Islet precursor cell (in vitro differentiated cells): ENCODE data around the gene LEF1.
A peak's percentile ranks its signal among the peaks of the same experiment; 100 is the strongest.
"Not testable (repeated sequence)": the region's sequence is repeated elsewhere in the genome, so short reads cannot be mapped to it uniquely, and the experiment has no call there.

Source experiments
- DNase-seq: peaks from one replicate; pipeline ENCODE4 v3.0.0-alpha.2; 2018

LEF1 gene

DNA sequence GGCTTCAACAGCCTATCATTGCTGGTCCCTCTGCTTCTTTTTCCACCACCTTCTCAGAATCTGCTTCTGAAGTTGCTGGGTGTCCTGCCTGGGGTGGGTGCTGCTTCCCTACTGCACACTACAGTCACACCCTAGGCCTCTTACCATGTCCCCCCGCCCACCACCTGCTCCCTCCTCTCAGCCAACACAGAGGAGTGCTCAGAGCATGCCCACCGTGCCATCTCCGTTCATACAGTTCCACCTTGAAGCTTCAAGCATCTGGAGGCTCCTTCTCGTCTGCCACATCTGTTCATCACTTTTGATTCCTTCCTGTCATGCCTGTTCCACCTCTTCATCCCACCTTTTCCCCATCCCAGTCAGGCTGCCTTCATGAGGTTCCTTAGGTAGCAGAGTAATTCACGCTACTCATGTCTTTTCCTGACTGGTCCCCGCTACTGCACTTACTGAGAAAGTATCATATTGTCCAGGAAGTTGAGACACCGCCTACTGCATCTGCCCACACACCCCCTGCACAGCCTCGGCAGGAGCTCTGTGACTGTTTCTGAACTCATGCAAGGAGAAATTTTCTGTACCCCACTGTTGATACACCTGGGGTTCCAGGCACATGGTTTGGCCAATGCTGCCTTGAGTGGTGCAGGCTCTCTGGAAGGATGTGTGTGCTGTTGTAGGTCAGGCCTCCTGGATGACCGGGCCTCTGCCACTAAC lies 139.6 kb downstream of the LEF1 start:
- no peak for DNase-seq

GRCh38 chr4:108024878-108025165 lies 143.9 kb downstream of the LEF1 start:
- no peak for DNase-seq

DNA sequence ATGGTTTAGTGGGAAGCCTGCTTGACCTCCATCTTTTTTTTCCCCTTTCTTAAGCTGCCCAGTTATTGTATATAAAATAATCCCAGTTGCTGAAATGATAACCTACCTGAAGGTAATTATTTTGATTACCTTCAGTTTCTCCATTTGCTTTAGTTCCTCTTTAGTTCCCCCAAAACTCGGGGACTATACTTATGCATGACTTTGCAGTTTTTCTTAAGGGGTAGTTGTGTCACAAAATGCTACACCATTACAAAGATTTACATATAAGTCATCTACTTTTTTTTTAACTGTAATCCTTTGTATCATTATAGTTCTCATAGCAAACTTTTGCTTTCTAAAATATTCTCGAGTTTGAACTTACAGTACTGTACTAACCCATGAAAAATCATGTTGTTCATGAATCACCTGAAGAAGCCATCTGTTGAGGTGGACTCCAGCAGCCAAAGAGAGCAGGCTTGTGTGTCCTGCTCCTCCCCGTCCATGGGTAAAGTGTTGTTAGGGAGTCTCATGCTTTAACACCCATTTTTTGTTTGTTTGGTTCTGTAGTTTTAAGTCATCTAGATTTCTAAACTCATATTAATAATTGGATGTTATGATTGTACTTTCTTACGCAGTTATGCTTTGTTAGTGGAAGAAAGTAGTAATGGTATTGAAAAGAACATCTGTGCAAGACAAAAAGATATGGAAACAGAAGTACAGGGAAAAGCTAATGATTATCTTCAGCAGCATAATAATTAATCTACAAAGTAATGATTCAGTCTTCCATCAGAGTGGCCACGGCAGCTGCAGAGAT lies 144.5 kb downstream of the LEF1 start:
- no peak for DNase-seq

DNA sequence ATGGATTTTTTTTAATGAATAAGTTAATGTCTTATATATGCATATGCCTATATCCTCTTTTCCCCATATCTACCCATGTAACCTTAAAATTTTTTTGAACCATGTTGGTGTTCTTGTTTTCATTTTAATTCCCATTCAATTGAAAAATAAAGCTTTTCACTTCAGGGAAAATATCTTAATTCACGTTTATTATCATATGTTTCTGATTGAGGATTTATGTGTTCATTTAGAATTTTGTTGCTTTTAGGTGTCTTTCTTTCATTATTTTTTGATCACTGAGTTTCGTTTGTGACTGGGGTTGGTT lies 149.9 kb downstream of the LEF1 start:
- DNase-seq, result no peak

GRCh38 chr4:108018040-108018883 lies 150.5 kb downstream of the LEF1 start:
- peak; percentile 89 for DNase-seq

- DNase-seq, result no peak
These were observed 154.8 kb downstream of the LEF1 start for GRCh38 chr4:108013955-108014354.

GRCh38 chr4:108013327-108013726 lies 155.4 kb downstream of the LEF1 start:
- DNase-seq, result no peak

DNA sequence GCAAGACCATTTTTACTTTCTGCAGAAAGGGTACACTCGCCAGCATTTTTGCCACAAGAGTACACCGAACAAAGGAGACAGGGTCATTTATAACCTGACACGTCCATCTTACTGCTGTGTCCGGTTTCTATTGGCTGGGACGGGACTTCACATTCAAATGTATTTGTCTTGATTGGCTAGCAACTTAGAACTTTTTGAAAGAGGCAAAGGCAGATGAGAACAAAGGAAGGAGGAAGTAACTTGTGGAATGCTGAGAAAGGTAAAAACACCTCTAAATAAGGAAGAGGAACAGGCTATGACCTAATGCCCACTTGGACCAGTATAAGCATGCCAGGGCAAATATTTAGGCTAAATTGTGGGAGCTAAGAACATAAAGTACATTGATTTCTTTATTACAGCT lies 156.3 kb downstream of the LEF1 start:
- DNase-seq, result not testable (repeated sequence)

DNA sequence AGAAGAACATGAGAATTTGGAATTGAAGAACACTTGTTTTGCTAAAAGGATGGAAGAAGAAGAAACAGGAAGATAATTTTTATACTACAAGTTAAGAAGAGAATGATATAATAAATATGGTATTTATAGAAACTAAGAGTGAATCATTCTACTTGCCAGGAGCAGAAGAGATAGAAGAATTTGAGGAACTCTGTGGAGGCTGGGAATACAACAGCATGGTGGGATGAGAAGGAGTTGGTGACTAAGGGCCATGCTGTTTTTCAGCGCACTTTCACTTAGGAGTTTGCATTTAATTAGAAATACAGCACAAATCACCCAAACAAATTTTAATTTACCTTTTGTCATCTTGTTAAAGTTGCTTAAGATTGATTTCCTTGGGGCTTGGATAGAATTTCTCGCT lies 158.6 kb downstream of the LEF1 start:
- DNase-seq, result no peak

DNA sequence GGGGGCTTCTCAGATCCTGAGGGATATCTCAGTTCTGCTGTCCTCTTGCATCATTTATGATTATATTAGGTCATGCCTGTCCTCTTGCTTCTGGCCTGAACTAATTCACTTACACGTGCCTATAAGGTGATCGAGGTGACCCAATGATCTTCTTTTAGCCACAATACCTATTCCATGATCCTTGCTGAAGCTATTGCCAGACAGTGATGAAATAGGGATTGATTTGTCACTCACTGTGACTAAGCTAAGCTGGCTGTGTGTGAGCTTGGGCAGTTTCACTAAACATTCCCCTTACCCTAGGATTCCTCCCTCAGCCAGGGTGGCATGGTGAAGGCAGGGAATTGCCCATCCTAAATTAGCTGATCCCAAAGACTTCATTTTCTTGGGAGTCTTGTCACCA lies 160.0 kb downstream of the LEF1 start:
- no peak for DNase-seq

DNA sequence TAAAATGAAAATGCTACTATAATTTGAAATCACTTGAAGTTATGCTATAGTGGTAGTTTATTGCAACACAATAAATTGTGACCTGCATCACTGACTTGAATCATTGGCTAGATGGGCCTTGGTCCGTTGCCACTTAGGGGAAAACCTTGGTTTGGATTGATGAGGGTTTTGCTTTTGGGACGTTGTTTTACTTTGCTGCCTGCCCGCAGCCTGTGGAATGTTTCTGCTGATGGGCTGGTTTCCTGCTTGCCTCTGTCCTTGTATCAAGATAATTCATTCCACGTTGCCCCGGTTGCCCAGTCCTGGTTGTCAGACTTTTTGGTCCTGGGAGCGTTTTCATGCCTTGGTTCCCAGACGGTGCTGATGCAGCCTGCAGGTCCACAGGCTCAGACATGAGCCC lies 160.7 kb downstream of the LEF1 start:
- no peak for DNase-seq

GRCh38 chr4:108006361-108006760 lies 162.4 kb downstream of the LEF1 start:
- DNase-seq, result no peak

GRCh38 chr4:108005807-108006206 lies 162.9 kb downstream of the LEF1 start:
- DNase-seq, result no peak

DNA sequence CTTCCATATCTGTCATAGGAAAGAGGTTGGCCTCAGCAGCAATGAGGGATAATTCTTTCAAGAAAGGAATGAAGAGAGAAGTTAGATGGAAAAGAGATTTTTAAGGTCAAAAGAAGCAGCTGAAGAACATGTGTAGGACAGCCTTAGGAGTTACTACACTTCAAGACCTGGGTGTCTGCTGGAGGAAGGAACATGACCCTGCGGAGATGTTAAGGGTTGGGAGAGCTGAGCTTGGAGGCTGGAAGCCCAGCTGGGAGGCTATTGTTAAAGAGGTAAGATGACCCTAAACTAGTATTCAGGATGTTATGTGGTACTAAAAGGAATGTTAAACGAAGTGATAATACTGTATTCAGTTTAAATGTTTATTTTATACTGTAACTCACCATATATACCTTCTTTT lies 164.1 kb downstream of the LEF1 start:
- DNase-seq, result no peak

DNA sequence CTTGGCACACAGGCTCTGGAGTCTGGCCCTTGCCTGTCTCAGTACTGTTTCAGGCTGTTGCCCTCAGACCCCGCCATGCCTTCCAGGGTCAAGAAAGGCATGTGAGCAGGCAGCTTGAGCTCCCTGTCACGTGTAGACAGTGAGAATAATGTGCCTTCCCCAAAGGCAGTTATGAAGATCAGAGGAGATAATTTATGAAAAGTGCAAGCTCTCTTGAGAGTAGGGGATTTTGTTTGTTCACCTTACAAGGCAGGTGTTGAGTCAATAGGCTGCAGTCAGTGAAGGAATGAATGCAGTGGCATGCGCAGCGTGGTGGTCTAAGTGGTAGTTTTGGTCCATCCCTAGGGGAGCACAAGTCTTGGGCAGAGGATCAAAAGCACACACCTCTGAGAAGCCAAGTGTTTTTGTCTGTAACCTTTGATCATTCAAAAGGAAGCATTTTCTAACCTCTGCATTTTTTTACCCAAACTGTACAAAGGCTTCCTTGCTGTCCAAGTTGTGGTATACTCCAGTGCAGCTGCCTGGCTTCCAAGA lies 164.7 kb downstream of the LEF1 start:
- DNase-seq, result no peak

GRCh38 chr4:108001540-108002135 lies 167.1 kb downstream of the LEF1 start:
- no peak for DNase-seq

GRCh38 chr4:107999932-108000539 lies 168.7 kb downstream of the LEF1 start:
- DNase-seq, result no peak

DNA sequence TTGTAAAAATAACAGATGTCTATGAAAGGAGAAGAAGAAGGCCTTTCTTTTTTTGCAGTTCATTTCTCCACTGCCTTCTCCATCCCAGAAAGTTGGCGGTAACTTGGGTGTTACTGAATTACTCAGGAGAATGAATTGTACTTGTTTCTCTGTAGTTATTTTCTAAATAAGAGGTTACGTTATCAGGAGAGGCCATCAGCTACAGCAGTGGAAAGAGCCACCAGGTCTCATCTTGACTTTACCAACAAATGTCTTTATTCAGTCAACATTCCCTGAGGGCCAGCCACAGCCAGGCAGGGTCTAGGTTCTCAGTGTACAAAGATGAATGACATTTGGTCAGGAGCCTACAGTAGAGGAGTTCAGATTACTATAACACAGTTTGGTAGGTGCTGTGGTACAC lies 170.9 kb downstream of the LEF1 start:
- peak; percentile 60 for DNase-seq
